NCI-H524 treated with DMSO at 0.1 percent for 48 hours (cell line): Measurements from ENCODE around the gene MID1.

ENCODE experiments used
- DNase-seq: peaks from one replicate; lab custom pipeline; 2025; lab: John Stamatoyannopoulos, UW

The MID1 gene

GRCh38 chrX:10429908-10430307 lies 190.5 kb downstream of the MID1 start:
- DNase-seq: no peak

GRCh38 chrX:10427249-10427648 lies 193.1 kb downstream of the MID1 start:
- DNase-seq: no peak

DNA sequence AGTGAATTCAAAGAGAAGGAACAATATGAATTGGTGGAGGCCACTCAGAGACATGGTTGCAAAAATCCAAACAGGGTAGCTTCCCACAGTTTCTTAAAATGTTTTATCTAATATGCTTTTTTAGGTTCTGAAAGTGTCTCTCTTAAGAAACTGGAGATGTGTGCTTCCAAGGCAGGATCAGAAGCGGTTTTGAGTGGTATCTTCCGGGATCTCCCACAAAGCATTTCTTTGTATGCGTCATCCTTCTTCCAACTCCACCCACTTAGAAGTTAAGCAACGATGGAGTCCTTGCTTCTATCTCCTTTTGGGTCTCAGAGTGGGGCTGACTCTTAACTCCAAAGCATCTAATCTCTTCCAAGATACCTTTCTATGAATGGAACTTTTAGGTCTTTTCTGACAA lies 196.7 kb downstream of the MID1 start:
- no peak for DNase-seq

GRCh38 chrX:10420134-10420533 lies 200.3 kb downstream of the MID1 start:
- DNase-seq: no peak

GRCh38 chrX:10416424-10416823 lies 204.0 kb downstream of the MID1 start:
- no peak for DNase-seq

GRCh38 chrX:10415306-10416001 lies 204.9 kb downstream of the MID1 start:
- DNase-seq: no peak

DNA sequence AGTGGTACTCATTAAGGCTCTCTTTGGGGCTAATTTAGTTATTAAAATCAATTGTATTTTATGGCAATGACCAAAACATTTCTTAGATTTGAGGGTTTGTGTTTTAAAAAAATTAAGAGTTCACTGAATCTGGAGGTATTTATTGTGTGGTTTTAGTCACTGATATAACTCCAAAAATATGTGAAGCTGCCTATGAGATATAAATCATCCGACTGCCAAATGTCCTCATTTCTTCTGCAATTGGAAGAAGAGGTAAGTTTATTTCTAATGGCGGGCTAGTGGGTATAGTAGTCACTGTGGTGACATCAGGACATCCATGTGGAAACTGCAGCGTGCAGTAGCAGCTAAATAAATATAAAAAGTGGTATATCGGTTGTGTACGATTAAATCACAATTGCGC lies 205.5 kb downstream of the MID1 start:
- DNase-seq: no peak

GRCh38 chrX:10414156-10414824 lies 206.1 kb downstream of the MID1 start:
- no peak for DNase-seq

DNA sequence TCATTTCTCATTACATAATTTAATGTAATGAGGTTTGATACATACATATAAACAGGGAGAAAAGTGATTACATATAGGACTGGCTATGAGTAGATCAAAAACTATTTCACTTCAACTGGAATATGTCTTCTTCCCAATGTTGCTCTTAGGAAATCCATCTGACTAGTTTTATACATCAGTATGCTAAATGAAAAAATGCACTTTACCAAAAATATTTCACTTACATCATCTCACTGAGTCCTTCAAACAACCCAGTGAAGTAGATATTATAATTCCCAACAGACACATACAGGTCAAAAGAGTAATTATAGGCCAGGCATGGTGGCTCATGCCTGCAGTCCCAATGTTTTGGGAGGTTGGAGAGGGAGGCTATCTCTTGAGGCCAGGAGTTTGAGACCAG lies 215.9 kb downstream of the MID1 start:
- no peak for DNase-seq

DNA sequence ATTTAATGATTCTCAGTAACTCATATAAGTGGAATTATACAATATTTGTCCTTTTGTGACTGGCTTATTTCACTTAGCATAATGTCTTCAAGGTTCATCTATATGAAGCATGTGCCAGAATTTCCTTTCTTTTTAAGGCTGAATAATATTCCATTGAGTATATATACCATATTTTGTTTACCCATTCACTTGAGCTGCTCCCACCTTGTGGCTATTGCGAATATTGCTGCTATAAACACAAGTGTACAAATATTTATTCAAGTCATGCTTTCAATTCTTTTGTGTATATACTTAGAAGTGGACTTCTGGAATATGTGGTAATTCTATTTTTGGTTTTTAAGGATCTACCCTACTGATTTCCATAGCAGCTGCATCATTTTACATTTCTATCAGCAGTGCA lies 219.1 kb downstream of the MID1 start:
- no peak for DNase-seq

DNA sequence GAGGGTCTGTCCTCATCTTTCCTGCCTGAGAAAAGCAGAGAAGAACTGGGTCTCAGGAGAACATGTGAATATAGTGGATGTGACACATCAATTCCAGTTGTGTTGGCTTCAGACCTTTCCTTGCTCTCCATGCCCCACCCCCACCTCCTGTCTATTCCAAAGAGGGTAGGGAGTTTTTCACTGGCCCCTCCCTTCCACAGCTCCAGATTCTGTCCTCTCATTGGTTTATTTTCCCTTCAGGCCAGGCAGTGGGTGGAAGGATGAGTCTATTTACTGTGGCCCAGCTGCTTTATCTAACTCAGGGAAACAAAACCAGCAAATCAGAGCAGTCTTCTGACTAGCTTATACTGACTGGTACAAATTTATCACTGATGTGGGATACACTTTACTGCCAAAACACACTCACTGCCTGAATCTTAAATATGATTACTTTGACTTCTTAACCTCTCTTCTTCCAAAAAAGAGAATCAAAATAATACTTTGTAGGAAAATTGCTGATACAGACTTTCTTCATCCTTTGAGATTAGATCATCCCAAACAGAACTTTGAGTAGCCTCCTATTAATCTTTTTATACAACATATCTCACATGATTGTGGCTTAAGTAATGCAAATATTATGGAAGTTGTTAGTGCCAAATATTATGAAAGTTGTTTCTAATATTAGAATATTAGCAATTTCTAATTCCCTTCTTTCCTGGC lies 221.2 kb downstream of the MID1 start:
- no peak for DNase-seq

DNA sequence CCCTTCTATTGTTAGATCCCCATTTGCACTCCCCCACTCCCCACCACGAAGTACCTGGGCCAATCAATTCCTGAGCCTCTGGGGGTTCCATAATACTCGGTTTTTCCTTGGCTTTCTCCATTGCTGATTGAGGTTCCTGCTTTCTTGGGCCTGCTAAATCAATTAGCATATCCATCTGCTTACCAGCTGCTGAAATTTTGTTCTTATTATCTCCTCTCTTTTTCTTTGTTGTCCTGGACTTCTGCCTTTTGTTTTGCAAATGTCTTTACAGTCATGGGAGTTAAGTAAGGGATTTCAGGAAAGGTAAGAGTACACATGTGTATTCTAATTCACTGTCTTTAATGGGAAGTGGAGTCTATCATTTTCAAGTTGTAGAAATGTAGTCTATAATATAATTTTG lies 222.2 kb downstream of the MID1 start:
- no peak for DNase-seq

- no peak for DNase-seq
Observed at GRCh38 chrX:10397349-10397748, 223.0 kb downstream of the MID1 start.

GRCh38 chrX:10395643-10396042 lies 224.7 kb downstream of the MID1 start:
- DNase-seq: no peak
